Smooth muscle cell (in vitro differentiated cells): ENCODE measurements around the gene SH3RF3. TPM values are rescaled to one million over a fixed set of nuclear protein-coding genes. Genes with fewer than 3 reads are reported as not detected.

Experiments used
- DNase-seq: peaks from one replicate; lab custom pipeline; 2025; ENCODE audit not compliant: unreplicated experiment; lab: John Stamatoyannopoulos, UW
- H2AFZ ChIP-seq: fragments of 200-600 bp; sonication (generic); 2 replicates; pipeline ENCODE4 v1.6.0; 2016; ENCODE audit warnings: antibody characterized with exemption, low read depth, mild to moderate bottlenecking
- H3F3A ChIP-seq: fragments of 200-600 bp; sonication (generic); 2 replicates; pipeline ENCODE4 v1.6.0; 2017; ENCODE audit warnings: antibody characterized with exemption, low read depth
- H3K27ac ChIP-seq: fragments of 200-600 bp; sonication (generic); 2 replicates; pipeline ENCODE4 v1.5.1; 2016; ENCODE audit warnings: low read depth, mild to moderate bottlenecking
- H3K27me3 ChIP-seq: fragments of 200-600 bp; sonication (generic); 2 replicates; pipeline ENCODE4 v1.6.1; 2016; ENCODE audit warnings: low read depth, mild to moderate bottlenecking
- H3K36me3 ChIP-seq: fragments of 200-600 bp; sonication (generic); 2 replicates; pipeline ENCODE4 v1.5.1; 2016; ENCODE audit warnings: low read depth
- H3K4me1 ChIP-seq: fragments of 200-600 bp; sonication (generic); 2 replicates; pipeline ENCODE4 v1.5.1; 2016; ENCODE audit warnings: low read depth
- H3K4me2 ChIP-seq: fragments of 200-600 bp; sonication (generic); 2 replicates; pipeline ENCODE4 v1.6.0; 2016; ENCODE audit warnings: mild to moderate bottlenecking
- H3K4me3 ChIP-seq: fragments of 200-600 bp; sonication (generic); 2 replicates; pipeline ENCODE4 v1.5.1; 2016; ENCODE audit warnings: mild to moderate bottlenecking
- H3K79me2 ChIP-seq: fragments of 200-600 bp; sonication (generic); 2 replicates; pipeline ENCODE4 v1.6.0; 2016; ENCODE audit warnings: low read depth, mild to moderate bottlenecking
- H3K9ac ChIP-seq: fragments of 200-600 bp; sonication (generic); 2 replicates; pipeline ENCODE4 v1.6.0; 2016; ENCODE audit warnings: low read depth
- H3K9me3 ChIP-seq: fragments of 200-600 bp; sonication (generic); replicated peaks from 2 replicates; pipeline ENCODE4 v1.5.1; 2016; ENCODE audit warnings: low read depth
- H4K20me1 ChIP-seq: fragments of 200-600 bp; sonication (generic); 2 replicates; pipeline ENCODE4 v1.6.0; 2016; ENCODE audit warnings: low read depth
- WGBS: methylation state at CpG from one replicate; pipeline ENCODE4 v1.1.7; 2016; ENCODE audit warnings: low lambda C conversion rate; 5-methylcytosine and 5-hydroxymethylcytosine counted together
- polyA plus RNA-seq: library from polyadenylated mRNA; unstranded; fragments of >200 nt; fragmentation: Nextera tagmentation; extraction: Ambion mirVana; gene quantifications from 2 replicates; pipeline ENCODE4 v1.2.1, GENCODE V29; 2016
- total RNA-seq: library from RNA; depleted of rRNA; stranded (reverse); fragments of >200 nt; gene quantifications from 2 replicates; pipeline ENCODE4 v1.2.3, GENCODE V29; 2014
- TF ChIP-seq, protein P1 (sequence below): fragments of 200-600 bp; sonication (generic); IDR thresholded peaks from 2 replicates; pipeline ENCODE4 v1.5.1; 2017; ENCODE audit warnings: borderline replicate concordance, mild to moderate bottlenecking, antibody characterized with exemption; ENCODE audit not compliant: insufficient read depth, poor library complexity, severe bottlenecking

Gene SH3RF3
- total and polyA plus RNA-seq, 2 experiments from 2014 or later: 6.6 to 11.8 TPM

DNA sequence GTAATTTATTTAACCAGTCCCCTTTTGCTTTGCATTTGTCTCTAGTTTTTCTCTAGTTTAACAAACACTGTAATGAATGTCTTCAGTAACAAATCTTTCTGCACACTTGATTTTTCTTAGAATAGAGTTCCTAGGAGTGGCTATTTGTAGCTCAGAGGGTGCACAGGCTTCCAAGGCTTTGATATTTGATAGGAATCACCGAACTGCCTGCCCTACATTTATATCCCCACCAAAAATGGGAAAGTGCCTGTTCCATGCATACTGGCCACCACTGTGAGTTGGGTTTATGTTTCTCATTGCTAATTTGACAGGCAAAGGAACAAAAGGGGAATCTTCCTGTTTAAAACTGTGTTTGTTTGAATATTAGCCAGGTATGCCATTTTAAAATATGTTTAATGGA, 238.7 kb downstream of the SH3RF3 start:
- Histone ChIP-seq H4K20me1 (peaks cover 3% of the 10 kb centered on the region), H3K27ac (no peak overlapping the region), H3F3A (no peaks in the 10 kb centered on the region), H3K4me1 (no peaks in the 10 kb centered on the region), H3K4me3 (no peak overlapping the region), H3K36me3 (no peaks in the 10 kb centered on the region), H3K79me2 (peaks cover 6% of the 10 kb centered on the region), H3K27me3 (no peaks in the 10 kb centered on the region), H3K9ac (no peak overlapping the region), H3K4me2 (no peak overlapping the region), H2AFZ (no peak overlapping the region), H3K9me3 (no peaks in the 10 kb centered on the region)
- 100% methylated on average over 1 of the region's 1 CpG for WGBS
- DNase-seq: no peak
- TF ChIP-seq, protein P1, sequence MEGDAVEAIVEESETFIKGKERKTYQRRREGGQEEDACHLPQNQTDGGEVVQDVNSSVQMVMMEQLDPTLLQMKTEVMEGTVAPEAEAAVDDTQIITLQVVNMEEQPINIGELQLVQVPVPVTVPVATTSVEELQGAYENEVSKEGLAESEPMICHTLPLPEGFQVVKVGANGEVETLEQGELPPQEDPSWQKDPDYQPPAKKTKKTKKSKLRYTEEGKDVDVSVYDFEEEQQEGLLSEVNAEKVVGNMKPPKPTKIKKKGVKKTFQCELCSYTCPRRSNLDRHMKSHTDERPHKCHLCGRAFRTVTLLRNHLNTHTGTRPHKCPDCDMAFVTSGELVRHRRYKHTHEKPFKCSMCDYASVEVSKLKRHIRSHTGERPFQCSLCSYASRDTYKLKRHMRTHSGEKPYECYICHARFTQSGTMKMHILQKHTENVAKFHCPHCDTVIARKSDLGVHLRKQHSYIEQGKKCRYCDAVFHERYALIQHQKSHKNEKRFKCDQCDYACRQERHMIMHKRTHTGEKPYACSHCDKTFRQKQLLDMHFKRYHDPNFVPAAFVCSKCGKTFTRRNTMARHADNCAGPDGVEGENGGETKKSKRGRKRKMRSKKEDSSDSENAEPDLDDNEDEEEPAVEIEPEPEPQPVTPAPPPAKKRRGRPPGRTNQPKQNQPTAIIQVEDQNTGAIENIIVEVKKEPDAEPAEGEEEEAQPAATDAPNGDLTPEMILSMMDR: no peak

DNA sequence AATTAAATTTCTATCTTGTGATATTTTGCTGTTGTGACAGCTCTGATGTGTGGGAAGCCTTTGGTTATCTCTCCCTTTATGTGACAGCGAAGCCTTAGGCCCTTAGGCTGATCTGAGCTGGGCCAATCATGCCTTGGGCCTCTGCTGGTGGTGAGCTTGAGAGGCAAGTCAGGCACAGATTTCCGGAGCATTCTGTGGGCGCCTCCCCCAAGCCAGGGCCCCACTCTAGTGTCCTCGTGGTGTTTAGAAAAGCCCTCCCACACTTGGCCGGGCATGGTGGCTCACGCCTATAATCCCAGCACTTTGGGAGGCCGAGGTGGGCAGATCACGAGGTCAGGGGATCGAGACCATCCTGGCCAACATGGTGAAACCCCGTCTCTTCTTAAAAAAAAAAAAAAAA, 239.8 kb downstream of the SH3RF3 start:
- Histone ChIP-seq H3K79me2 (peaks cover 6% of the 10 kb centered on the region), H4K20me1 (no peaks in the 10 kb centered on the region), H3K4me2 (no peak overlapping the region), H3F3A (no peaks in the 10 kb centered on the region), H3K4me1 (no peaks in the 10 kb centered on the region), H3K9me3 (no peaks in the 10 kb centered on the region), H3K27me3 (no peaks in the 10 kb centered on the region), H3K4me3 (no peak overlapping the region), H3K36me3 (no peaks in the 10 kb centered on the region), H3K9ac (no peak overlapping the region), H2AFZ (no peak overlapping the region), H3K27ac (no peak overlapping the region)
- no peak for DNase-seq
- 75% methylated on average over 10 of the region's 10 CpGs for WGBS
- TF ChIP-seq, protein P1: no peak

DNA sequence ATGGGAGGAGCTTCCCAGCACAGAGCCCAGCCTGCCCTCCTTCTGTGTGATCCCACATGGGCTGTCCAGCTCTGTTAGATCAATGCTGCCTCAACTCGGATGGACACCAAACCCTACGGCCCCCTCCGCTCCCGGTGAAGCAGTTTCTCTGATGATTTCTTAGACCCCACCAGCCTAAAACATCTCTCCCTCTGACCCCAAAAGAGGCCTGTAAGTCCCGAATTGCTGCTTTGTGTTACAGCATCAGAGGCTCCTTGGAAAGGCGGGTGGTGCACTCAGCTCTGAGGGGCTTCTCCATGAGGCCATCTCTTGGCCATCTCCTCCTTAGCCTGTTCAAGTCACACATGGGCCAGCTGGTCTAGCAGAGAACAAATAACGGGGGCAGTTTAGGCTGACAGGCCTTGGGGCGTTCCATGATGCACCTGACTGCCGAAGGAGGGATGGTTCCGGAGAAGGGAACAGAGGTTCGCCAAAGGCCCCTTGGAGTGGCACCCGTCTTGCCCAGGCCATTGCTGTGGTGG, 240.7 kb downstream of the SH3RF3 start:
- H3K36me3 ChIP-seq: no peaks in the 10 kb centered on the region
- no peaks in the 10 kb centered on the region for H3K27me3 ChIP-seq
- peaks cover 6% of the 10 kb centered on the region for H3K79me2 ChIP-seq
- H3K9me3 ChIP-seq: no peaks in the 10 kb centered on the region
- no peak overlapping the region for H3K9ac ChIP-seq
- no peak overlapping the region for H3K4me2 ChIP-seq
- no peak overlapping the region for H3K4me3 ChIP-seq
- TF ChIP-seq, protein P1: no peak
- no peaks in the 10 kb centered on the region for H3K4me1 ChIP-seq
- no peak overlapping the region for H3K27ac ChIP-seq
- no peak for DNase-seq
- over 99% methylated on average over 12 of the region's 12 CpGs for WGBS
- H2AFZ ChIP-seq: no peak overlapping the region
- H3F3A ChIP-seq: no peaks in the 10 kb centered on the region
- H4K20me1 ChIP-seq: no peaks in the 10 kb centered on the region

DNA sequence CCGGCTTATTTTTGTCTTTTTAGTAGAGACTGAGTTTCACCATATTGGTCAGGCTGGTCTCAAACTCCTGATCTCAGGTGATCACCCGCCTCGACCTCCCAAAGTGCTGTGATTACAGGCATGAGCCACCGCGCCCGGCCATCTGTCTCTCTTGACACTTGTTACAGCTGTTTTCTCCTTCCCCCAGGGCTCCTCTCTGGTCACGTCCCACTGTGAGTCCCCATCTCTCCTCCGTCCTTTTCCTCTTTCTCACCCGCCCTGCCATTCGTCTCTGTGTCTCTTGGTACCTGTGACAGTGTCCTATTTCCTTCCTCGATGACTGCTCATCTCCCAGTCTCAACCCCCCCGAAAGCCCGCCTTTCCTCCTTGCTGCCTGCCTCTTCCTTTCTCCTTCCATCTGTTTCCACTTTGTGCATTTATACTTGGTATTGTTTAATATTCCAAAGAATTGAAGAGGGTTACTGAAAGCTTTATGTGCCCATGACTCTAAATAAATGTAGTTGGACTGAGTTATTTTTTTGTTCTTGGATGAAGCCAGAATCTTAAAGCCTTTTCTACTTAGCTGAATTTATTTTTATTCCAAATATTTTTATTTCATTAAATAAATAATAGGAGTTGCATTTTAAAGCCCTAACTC, 241.5 kb downstream of the SH3RF3 start:
- Histone ChIP-seq H3K36me3 (no peaks in the 10 kb centered on the region), H3K4me3 (no peak overlapping the region), H4K20me1 (no peaks in the 10 kb centered on the region), H2AFZ (no peak overlapping the region), H3K9me3 (no peaks in the 10 kb centered on the region), H3F3A (no peaks in the 10 kb centered on the region), H3K9ac (no peak overlapping the region), H3K27me3 (no peaks in the 10 kb centered on the region), H3K4me1 (no peaks in the 10 kb centered on the region), H3K79me2 (peaks cover 6% of the 10 kb centered on the region), H3K27ac (no peak overlapping the region), H3K4me2 (no peak overlapping the region)
- WGBS: 88% methylated on average over 13 of the region's 13 CpGs
- TF ChIP-seq, protein P1: no peak
- no peak for DNase-seq
